WI38 (cell line): ENCODE results near the gene CD80.

Source experiments
- H3K4me3 ChIP-seq: 2 replicates; pipeline ENCODE4 v1.5.1; 2011; ENCODE audit warnings: low read depth, mild to moderate bottlenecking, control low read depth, low read length
- TF ChIP-seq, protein P1 (sequence below): IDR thresholded peaks from 2 replicates; pipeline ENCODE4 v1.5.1; 2012; ENCODE audit warnings: low read depth, mild to moderate bottlenecking, control low read depth, low read length

The CD80 gene

DNA sequence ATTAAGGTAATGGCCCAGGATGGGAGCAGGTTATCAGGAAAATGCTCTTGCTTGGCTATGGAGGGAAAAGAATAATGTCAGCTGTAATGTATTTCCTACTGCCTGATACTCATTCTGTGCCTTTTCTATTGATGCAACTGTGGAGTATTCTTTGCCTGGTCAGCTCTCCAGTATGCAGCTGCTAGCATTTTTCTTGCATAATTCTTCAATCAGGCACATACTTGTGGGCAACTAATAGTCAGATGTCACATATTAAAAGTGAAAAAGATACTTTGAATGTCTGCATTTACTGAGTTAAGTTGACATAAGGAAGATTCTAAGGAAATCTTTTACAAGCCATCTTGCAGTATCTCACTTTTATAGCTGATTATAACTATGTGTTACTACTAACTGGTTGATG is 29.5 kb downstream of the CD80 start:
- TF ChIP-seq, protein P1, sequence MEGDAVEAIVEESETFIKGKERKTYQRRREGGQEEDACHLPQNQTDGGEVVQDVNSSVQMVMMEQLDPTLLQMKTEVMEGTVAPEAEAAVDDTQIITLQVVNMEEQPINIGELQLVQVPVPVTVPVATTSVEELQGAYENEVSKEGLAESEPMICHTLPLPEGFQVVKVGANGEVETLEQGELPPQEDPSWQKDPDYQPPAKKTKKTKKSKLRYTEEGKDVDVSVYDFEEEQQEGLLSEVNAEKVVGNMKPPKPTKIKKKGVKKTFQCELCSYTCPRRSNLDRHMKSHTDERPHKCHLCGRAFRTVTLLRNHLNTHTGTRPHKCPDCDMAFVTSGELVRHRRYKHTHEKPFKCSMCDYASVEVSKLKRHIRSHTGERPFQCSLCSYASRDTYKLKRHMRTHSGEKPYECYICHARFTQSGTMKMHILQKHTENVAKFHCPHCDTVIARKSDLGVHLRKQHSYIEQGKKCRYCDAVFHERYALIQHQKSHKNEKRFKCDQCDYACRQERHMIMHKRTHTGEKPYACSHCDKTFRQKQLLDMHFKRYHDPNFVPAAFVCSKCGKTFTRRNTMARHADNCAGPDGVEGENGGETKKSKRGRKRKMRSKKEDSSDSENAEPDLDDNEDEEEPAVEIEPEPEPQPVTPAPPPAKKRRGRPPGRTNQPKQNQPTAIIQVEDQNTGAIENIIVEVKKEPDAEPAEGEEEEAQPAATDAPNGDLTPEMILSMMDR, result no peak
- no peak overlapping the region for H3K4me3 ChIP-seq

DNA sequence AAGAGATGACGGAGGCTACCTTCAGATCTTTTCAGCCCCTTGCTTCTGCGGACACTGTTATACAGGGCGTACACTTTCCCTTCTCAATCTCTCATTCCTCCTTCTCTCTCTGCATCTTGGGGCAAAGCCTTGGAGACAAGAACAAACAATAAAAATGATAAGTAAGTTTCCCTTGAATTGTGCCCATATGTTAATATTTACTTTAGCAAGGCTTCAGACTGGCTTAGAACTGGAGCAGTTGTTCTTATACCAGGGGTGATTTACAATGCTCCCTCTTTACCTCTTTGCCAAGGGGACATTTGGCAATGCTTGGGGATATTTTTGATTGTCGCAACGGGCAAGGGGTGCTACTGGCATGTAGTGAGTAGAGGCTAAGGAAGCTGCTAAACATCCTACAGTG is 31.7 kb downstream of the CD80 start:
- TF ChIP-seq, protein P1, result no peak

DNA sequence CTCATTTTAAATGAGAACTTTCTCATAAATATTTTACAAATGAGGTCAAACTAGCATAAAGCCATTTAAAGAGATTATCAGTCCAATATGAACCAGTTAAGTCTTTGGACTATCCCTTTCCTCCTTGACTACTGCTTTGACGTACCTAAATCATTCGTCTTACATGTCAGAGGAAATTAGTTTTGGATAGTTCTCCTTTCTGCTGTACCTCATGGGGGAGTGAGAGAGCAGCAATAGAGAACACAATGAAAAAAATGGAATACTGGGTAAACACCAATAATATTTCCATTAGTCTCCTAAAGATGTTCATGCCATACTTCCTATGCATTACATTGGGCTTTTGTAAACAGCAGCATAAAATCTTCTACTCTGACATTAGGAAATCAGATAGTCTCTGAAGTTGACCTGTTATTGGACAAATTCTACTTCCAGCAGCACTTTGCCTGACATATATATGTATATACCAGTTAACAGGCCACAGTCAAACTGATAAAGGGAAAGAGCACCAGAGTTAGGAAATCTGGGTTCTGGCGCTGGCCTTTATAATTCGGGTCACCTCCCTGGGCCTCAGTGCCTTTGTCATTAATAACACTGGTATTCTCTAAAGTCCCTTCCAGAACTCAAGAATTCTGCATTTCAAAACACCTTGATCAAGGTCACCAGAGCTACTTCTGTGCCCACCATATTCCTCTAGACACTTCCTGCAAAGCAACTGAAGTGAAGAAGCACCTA is 34.3 kb downstream of the CD80 start:
- TF ChIP-seq, protein P1, result no peak
- H3K4me3 ChIP-seq, result no peak overlapping the region

More for the DNA sequence above, 31.7 kb downstream of the CD80 start:
- no peak overlapping the region for H3K4me3 ChIP-seq

DNA sequence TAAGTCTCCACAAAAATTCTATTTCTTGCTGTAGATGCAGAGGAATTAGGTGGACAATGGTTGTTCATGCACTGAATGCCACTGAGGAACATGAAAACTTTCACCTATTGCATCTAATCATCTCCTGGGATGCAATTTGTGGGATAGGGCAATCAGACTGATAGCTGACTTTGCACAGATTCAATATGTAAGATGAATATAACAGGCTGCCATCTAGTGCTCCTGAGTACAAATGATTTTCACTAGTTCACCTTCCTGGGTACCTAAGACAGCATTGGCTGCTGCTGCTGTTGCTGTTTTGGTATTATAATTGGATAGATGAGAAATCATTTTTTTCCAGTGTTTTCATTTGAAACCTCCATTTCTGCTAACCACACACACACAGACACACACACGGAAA is 41.4 kb downstream of the CD80 start:
- TF ChIP-seq, protein P1, result no peak
- no peak overlapping the region for H3K4me3 ChIP-seq

DNA sequence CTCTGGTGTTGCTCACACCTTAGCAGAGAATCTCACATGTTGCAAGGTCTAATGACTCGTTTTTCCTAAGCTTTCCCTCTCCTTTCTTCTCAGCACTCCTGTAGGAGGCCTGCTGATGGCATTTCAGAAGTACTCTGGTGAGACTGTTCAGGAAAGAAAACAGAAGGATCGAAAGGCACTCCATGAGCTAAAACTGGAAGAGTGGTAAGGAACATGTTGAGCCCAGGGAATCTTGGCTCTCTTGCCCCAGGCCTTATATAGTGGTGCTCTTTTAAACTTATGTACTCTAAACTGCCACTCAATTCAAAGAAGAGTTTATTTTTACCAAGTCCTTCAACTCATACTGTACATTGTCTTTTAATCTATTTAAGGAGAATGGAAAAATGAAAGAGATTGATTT is 42.3 kb downstream of the CD80 start:
- TF ChIP-seq, protein P1, result no peak
- no peak overlapping the region for H3K4me3 ChIP-seq

DNA sequence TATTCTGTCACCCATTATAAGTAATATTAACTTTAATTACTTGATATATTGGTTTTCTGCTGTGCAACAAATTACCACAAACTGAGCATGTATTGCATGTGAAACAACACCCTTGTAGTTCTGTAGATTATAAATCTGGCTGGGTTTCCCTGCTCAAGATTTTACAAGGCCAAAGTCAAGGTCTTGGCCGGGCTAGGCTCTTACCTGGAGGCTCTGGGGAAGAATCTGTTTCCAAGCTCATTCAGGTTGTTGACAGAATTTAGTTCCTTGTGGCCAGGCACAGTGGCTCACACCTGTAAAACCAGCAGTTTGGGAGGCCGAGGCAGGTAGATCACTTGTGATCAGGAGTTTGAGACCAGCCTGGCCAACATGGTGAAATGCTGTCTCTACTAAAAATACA is 44.8 kb downstream of the CD80 start:
- H3K4me3 ChIP-seq, result no peak overlapping the region
- TF ChIP-seq, protein P1, result no peak

DNA sequence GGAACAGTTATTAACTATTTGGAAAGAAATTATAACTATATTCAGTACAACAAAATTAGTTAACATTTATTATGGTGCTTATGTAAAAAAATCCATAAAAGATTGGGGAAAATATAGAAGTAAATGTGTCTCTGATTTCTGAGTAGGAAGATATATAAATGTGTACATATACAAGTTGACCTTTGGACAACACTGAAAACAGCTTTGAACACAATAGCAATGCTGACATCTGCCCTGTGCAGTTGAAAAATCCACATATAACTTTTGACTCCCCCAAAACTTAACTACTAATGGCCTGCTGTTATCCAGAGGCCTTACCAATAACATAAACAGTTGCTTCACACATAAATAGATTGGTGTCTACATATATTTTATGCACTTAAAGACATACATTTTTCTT is 48.7 kb downstream of the CD80 start:
- TF ChIP-seq, protein P1, result no peak
- no peak overlapping the region for H3K4me3 ChIP-seq
